Measurements from ENCODE around the gene ILDR2.

The ILDR2 gene

GRCh38 chr1:166933633-166934032 is 41.7 kb downstream of the ILDR2 start:
- TF ChIP-seq CTCF (IDR thresholded peaks at IDR 0.05; ENCODE audit: low read depth, low read length) = no peak
- DNase-seq (ENCODE audit: low read depth in 2 of 2) = no peak
- no peak overlapping the region for H3K4me3 ChIP-seq (replicated peaks in 1 of 2; ENCODE audit: low read depth in 2 of 2, low read length in 2 of 2)

GRCh38 chr1:166933140-166933539 is 42.2 kb downstream of the ILDR2 start:
- no peak for DNase-seq (ENCODE audit: low read depth in 2 of 2)
- no peak for TF ChIP-seq CTCF (IDR thresholded peaks at IDR 0.05; ENCODE audit: low read depth, low read length)
- H3K4me3 ChIP-seq (replicated peaks in 1 of 2; ENCODE audit: low read depth in 2 of 2, low read length in 2 of 2) = no peak overlapping the region

GRCh38 chr1:166929911-166930310 is 45.4 kb downstream of the ILDR2 start:
- H3K4me3 ChIP-seq (replicated peaks in 1 of 2; ENCODE audit: low read depth in 2 of 2, low read length in 2 of 2) = no peak overlapping the region
- no peak for DNase-seq (ENCODE audit: low read depth in 2 of 2)
- no peak for TF ChIP-seq CTCF (IDR thresholded peaks at IDR 0.05; ENCODE audit: low read depth, low read length)

GRCh38 chr1:166927701-166928100 is 47.6 kb downstream of the ILDR2 start:
- TF ChIP-seq CTCF (IDR thresholded peaks at IDR 0.05; ENCODE audit: low read depth, low read length) = no peak
- no peak overlapping the region for H3K4me3 ChIP-seq (replicated peaks in 1 of 2; ENCODE audit: low read depth in 2 of 2, low read length in 2 of 2)
- DNase-seq (ENCODE audit: low read depth in 2 of 2) = no peak

GRCh38 chr1:166925810-166926478 is 49.4 kb downstream of the ILDR2 start:
- H3K4me3 ChIP-seq (replicated peaks in 1 of 2; ENCODE audit: low read depth in 2 of 2, low read length in 2 of 2) = no peak overlapping the region

GRCh38 chr1:166924823-166925541 is 50.4 kb downstream of the ILDR2 start:
- no peak for TF ChIP-seq CTCF (IDR thresholded peaks at IDR 0.05; ENCODE audit: low read depth, low read length)
- DNase-seq (ENCODE audit: low read depth in 2 of 2) = no peak
- no peak overlapping the region for H3K4me3 ChIP-seq (replicated peaks in 1 of 2; ENCODE audit: low read depth in 2 of 2, low read length in 2 of 2)

More at GRCh38 chr1:166925810-166926478, 49.4 kb downstream of the ILDR2 start:
- TF ChIP-seq CTCF (IDR thresholded peaks at IDR 0.05; ENCODE audit: low read depth, low read length) = no peak
- peak; percentile 41 to 60 for DNase-seq (ENCODE audit: low read depth in 2 of 2)

Measured in cardiac fibroblast (primary cell).